GM18909 (cell line): ENCODE measurements around the gene TLX1.

Experiments
- ATAC-seq: cut with Tn5 transposase; IDR thresholded peaks from one replicate; pipeline ENCODE4 v1.9.1; 2021; ENCODE audit warnings: mild to moderate bottlenecking; ENCODE audit not compliant: unreplicated experiment, poor library complexity

The TLX1 gene

GRCh38 chr10:101130984-101131961, at the start of gene TLX1:
TSS of gene TLX1 (plus strand) at chr10:101131300. CDS start at chr10:101131542, 242 bp downstream.
- no peak for ATAC-seq

- ATAC-seq = no peak
Measured at GRCh38 chr10:101085846-101086245, 45.3 kb upstream of the TLX1 start.

- ATAC-seq = no peak
Measured at GRCh38 chr10:101087376-101087775, 43.7 kb upstream of the TLX1 start.

GRCh38 chr10:101087965-101088364, 43.1 kb upstream of the TLX1 start:
- ATAC-seq = no peak

GRCh38 chr10:101089520-101090299, 41.4 kb upstream of the TLX1 start:
- no peak for ATAC-seq

- ATAC-seq = no peak
Measured at GRCh38 chr10:101090597-101090996, 40.5 kb upstream of the TLX1 start.

GRCh38 chr10:101091546-101092290, 39.4 kb upstream of the TLX1 start:
- ATAC-seq = no peak

- no peak for ATAC-seq
Measured at GRCh38 chr10:101092881-101093354, 38.2 kb upstream of the TLX1 start.

GRCh38 chr10:101094121-101094879, 36.8 kb upstream of the TLX1 start:
- ATAC-seq = no peak

GRCh38 chr10:101095004-101095403, 36.1 kb upstream of the TLX1 start:
- ATAC-seq = no peak

GRCh38 chr10:101095550-101096213, 35.4 kb upstream of the TLX1 start:
- peak; percentile 65 for ATAC-seq

- ATAC-seq = no peak
Measured at GRCh38 chr10:101096378-101096777, 34.7 kb upstream of the TLX1 start.

GRCh38 chr10:101097881-101098280, 33.2 kb upstream of the TLX1 start:
- no peak for ATAC-seq

GRCh38 chr10:101099901-101100300, 31.2 kb upstream of the TLX1 start:
- no peak for ATAC-seq

- no peak for ATAC-seq
Measured at GRCh38 chr10:101101372-101101881, 29.7 kb upstream of the TLX1 start.

- no peak for ATAC-seq
Measured at GRCh38 chr10:101103430-101103829, 27.7 kb upstream of the TLX1 start.

- no peak for ATAC-seq
Measured at GRCh38 chr10:101106351-101106750, 24.7 kb upstream of the TLX1 start.

- no peak for ATAC-seq
Measured at GRCh38 chr10:101107771-101108170, 23.3 kb upstream of the TLX1 start.
